ENCODE measurements around the gene SESN3. TPM values are rescaled to one million over a fixed set of nuclear protein-coding genes. Genes with fewer than 3 reads are reported as not detected.

Gene SESN3
- total RNA-seq, 1 experiment from 2014 or later, result 12.6 TPM

DNA sequence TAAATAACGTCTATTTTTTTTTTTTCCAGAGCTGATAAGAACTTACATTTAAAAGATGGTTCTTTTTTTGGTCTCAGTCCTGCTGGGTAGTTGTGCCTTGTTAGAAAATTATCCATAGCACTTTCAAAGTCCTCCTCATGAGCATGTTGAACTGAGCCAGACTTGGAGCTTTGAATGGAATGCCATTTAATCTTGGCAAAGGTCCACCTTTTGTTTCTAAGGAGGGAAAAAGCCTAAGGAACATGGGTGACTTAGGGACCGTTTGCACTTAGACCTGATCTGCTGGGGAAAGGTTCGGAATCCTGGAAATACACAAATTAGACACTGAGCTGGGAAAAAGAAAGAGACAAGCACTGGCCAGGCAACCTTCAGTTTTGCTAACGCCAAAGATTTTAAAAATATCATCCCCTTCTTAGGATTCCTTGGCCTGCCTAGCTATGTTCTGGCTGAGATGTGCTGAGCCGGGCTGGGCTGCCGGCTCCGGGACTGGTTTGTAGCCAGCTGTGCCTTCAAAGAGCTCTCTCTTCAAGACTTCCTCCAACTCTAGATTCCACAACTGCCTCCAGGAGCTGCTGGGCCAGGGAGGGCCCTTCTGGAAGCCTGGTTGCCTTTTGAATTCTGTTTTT lies 74.0 kb downstream of the SESN3 start:
- no peaks in the 10 kb centered on the region for H3K27me3 ChIP-seq (ENCODE audit: control insufficient read depth, insufficient read depth, low read length)
- DNase-seq, result no peak
- H3K4me3 ChIP-seq (ENCODE audit: insufficient read depth, low read depth, low read length), result no peak overlapping the region
- no peaks in the 10 kb centered on the region for H3K36me3 ChIP-seq (replicated peaks; ENCODE audit: control insufficient read depth, insufficient read depth, low read length)

DNA sequence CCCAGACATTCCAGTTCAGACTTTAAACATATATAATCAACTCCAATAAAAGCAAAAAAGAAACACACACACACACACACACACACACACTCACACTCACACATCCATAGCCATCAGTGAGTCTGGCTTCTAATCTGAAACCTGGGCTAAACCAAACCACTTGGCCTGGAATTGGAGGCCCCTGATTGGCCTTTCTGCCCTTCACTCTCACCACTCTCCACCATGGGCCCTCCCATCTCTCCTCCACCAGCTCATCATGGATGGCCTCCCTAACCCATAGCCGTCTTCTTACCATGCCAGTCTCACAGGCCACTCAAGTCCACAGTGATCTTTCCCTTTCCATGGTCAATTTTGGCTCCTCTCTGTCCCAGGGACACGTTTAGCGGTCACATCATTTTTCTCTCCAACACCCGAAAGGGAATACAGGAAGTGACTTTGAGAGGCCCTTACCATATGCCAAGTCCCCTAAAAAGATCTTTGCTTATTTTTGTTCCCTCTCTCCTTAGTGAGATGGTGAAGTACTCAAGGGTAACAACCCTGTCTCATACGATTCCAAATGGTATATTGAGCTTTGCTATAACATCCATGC lies 74.8 kb downstream of the SESN3 start:
- Histone ChIP-seq H3K4me3 (ENCODE audit: insufficient read depth, low read depth, low read length) (no peak overlapping the region), H3K36me3 (replicated peaks; ENCODE audit: control insufficient read depth, insufficient read depth, low read length) (no peaks in the 10 kb centered on the region), H3K27me3 (ENCODE audit: control insufficient read depth, insufficient read depth, low read length) (no peaks in the 10 kb centered on the region)
- peak; percentile 40 for DNase-seq

DNA sequence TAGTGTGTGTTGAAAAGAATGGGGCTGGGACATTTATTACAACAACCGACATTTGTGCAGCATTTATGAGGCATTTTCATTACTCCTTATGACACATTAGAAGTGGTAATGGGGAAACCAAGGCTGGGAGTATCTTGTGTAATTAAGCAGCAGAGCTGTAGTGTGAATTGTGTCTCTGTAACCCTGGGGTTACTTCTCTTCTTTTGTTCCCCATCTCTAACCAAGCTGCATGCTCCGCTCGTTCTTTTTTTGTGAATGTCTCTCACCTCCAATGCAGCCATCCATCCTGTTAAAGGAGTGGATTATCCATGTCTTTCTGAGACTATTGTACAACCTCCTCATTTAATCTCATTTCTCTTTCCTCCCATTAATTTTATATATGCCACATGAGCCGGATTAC lies 75.6 kb downstream of the SESN3 start:
- no peak overlapping the region for H3K4me3 ChIP-seq (ENCODE audit: insufficient read depth, low read depth, low read length)
- DNase-seq, result no peak
- peaks cover 6% of the 10 kb centered on the region for H3K27me3 ChIP-seq (ENCODE audit: control insufficient read depth, insufficient read depth, low read length)
- H3K36me3 ChIP-seq (replicated peaks; ENCODE audit: control insufficient read depth, insufficient read depth, low read length), result no peaks in the 10 kb centered on the region

DNA sequence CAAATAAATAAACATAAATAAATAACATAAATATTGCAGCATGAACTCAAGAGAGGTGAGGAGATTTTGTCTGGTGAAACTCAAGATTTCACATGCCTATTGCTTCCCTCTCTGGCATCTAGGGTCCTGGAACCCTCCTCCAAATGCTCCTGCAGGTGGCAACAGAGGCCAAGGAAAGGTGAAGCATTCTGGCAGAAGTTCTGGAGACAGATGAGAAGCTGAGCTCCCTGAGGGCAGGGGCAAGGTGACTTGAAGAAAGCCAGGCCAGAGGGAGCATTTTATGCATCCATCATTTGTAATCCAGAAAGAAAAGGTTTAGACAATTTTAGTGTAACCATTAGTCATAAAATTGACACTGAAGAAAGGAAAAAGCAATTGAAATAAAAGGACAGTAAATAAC lies 76.5 kb downstream of the SESN3 start:
- DNase-seq, result peak; percentile 74
- Histone ChIP-seq H3K27me3 (ENCODE audit: control insufficient read depth, insufficient read depth, low read length) (peaks cover 15% of the 10 kb centered on the region), H3K4me3 (ENCODE audit: insufficient read depth, low read depth, low read length) (no peak overlapping the region), H3K36me3 (replicated peaks; ENCODE audit: control insufficient read depth, insufficient read depth, low read length) (no peaks in the 10 kb centered on the region)

DNA sequence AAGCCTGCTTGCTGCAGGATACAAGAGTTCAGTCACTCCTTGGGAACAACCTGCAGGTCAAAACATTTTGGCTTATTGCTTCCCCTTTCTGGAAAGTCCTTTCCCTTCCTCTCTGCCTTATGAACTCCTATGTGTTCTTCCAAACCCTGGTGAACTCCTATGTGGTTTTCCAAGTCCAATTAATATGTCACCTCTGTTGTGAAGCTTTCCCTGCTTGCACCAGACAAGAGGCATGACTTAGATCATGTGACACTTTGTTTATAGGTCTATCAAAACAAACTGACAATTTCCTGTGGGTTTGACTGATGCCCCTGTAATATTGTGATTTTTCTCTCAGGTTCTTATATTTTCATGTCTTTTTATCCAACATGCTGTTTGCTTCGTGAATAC lies 77.2 kb downstream of the SESN3 start:
- peaks cover 21% of the 10 kb centered on the region for H3K27me3 ChIP-seq (ENCODE audit: control insufficient read depth, insufficient read depth, low read length)
- H3K4me3 ChIP-seq (ENCODE audit: insufficient read depth, low read depth, low read length), result no peak overlapping the region
- no peaks in the 10 kb centered on the region for H3K36me3 ChIP-seq (replicated peaks; ENCODE audit: control insufficient read depth, insufficient read depth, low read length)
- DNase-seq, result no peak

DNA sequence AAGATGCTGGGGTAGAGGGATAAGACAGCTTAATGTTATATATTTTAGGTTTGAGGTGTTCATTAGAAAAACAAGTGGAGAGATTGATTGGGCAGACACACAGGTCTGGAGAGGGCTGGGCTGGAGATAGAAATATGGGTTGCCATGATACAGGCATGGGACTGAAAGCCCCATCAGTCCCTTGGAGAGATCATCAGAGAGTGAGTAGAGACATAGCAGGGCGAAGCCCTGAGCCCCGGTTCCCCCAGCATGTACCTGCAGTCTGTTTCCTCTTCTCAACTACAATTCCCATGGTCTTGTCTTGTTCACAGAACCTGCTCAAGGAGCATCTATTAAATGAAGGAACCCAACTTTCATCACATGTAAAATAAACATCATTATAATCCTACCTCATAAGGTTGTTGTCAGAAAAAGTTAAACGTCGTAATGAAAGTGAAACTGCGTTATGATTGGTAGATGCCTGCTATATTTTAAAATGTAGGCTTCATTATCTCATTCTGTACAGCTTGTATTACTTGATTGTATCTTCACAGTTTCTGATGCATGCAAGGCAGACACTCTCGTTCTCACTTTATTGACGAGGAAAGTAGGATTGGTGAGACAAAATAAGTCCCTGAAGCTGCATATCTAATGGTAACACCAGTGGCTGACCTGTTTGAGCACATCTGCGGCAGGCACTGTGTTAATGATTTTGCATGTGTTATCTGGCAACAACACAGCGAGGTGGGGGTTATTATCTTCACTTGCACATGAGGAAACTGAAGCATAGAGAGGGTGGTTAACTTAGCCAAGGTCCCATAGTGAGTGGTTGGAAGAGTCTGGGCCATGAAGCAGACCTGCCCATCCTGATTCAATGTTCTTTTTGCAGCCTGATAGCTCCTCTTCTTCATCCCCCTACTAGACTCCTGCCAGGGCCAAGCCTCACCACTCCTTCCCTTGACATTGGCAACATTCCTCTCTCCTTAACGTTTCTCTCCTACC lies 77.8 kb downstream of the SESN3 start:
- DNase-seq, result no peak
- Histone ChIP-seq H3K27me3 (ENCODE audit: control insufficient read depth, insufficient read depth, low read length) (peaks cover 27% of the 10 kb centered on the region), H3K36me3 (replicated peaks; ENCODE audit: control insufficient read depth, insufficient read depth, low read length) (no peaks in the 10 kb centered on the region), H3K4me3 (ENCODE audit: insufficient read depth, low read depth, low read length) (no peak overlapping the region)

DNA sequence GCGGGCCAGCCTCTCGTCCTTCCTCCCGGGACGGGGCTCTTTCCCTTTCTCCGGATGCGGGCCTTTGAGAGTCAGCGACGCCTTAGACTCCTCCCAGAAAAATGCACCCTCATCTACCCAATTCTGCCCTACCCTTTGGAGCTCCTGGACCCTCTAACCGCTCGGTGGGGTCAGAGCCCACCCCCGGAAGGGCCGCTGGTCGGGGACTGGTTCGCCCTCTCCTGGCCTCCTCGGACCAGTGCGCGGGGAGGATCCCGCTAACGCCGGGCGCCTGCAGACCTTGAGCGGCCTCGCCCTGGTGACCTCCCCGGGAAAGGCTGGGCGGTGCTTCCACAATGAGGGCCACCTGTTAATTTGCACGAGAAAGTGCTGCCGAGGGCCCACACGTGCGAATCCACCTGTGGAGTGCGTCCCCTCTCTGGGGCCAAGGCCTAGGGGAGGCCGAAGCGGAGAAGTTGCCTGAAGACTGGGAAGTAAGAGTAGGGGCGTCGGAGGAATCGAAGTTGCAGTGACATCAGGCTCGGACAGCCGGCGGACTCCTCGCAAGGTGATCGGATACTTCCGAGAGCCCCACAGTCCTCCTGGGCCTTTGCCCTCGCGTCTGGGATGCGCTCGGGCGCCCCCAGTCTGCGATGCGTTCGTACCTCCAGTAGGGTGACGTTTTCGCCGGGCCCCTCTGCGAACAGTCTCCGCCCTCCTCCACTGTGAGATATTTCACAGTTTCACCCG lies 79.9 kb downstream of the SESN3 start:
- Histone ChIP-seq H3K4me3 (ENCODE audit: insufficient read depth, low read depth, low read length) (peak overlapping the region; percentile 63), H3K36me3 (replicated peaks; ENCODE audit: control insufficient read depth, insufficient read depth, low read length) (no peaks in the 10 kb centered on the region), H3K27me3 (ENCODE audit: control insufficient read depth, insufficient read depth, low read length) (peaks cover 35% of the 10 kb centered on the region)
- peak; percentile 93 for DNase-seq

DNA sequence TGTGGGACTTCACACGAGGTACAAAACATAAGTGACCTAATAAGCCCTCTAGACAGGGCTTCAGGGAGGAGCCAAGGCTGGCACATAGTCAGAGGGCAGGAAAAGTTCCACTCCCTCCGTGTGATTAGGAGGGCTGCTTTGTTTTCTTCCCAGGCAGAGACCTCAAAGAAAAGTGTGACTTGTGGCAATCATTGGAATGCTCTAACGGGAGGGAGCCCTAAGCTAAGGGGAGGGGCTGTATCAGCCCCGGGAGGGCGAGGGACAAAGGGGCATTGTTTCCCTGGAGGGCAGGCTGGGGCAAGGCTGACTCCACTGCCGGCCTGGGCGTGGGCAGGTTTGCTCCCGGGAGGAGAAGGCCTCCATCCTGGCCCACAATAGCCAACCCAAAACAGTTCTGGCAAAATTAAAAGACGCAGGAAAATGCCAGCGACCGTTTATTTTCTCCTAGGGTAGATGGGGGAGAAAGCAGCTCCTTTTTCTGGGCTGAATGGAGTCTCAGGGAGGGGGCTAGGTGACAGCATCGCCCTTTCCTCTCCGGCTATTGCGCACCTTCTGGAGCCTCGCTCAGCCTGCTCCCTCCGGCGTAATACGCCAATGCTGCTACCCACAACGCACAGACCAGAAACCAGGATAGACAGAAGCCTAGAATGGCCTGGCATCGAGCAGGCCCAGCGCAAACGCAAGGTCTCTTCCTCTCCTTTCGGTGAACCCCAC lies 81.2 kb downstream of the SESN3 start:
- Histone ChIP-seq H3K4me3 (ENCODE audit: insufficient read depth, low read depth, low read length) (peak overlapping the region; percentile 63), H3K36me3 (replicated peaks; ENCODE audit: control insufficient read depth, insufficient read depth, low read length) (no peaks in the 10 kb centered on the region), H3K27me3 (ENCODE audit: control insufficient read depth, insufficient read depth, low read length) (peaks cover 37% of the 10 kb centered on the region)
- peak; percentile 81 for DNase-seq

DNA sequence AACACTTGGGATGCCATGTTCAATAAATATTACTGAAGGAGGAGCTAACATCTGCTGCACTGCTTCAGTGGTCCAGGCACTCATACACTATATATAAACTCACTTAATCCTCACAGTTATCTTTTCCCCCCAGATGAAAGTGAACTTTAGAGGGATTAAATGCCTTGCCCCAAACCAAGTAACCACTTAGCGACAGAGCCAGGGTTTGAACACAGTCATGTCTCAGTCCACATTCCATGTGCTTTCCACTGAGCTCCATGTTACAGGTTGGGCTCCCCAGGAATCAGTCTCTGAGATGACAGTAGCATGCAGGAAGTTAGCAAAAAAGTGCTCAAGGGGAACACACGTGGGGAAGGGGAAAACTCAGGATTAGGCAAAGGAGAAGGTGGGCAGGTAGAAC lies 82.1 kb downstream of the SESN3 start:
- peaks cover 37% of the 10 kb centered on the region for H3K27me3 ChIP-seq (ENCODE audit: control insufficient read depth, insufficient read depth, low read length)

DNA sequence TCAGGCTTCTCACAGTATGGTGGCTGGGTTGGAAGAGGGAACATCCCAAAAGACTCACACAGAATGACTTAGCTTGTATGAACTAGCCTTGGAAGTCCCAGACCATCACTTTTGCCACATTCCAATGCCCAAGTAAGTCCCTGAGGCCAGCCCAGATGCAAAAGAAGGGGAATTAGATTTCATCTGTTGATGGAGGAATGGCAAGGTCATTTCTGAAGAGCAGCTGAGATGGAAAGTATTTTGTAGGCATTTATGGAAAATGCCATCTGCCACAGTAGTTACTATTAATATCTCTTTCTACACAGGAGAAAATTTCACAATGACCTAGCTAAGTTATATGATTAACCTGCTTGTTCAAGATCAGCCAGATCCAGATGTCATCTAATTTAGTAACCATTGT lies 82.6 kb downstream of the SESN3 start:
- no peak for DNase-seq
- Histone ChIP-seq H3K27me3 (ENCODE audit: control insufficient read depth, insufficient read depth, low read length) (peaks cover 37% of the 10 kb centered on the region), H3K36me3 (replicated peaks; ENCODE audit: control insufficient read depth, insufficient read depth, low read length) (no peaks in the 10 kb centered on the region), H3K4me3 (ENCODE audit: insufficient read depth, low read depth, low read length) (no peak overlapping the region)

More for the DNA sequence above, 82.1 kb downstream of the SESN3 start:
- DNase-seq, result no peak
- Histone ChIP-seq H3K4me3 (ENCODE audit: insufficient read depth, low read depth, low read length) (no peak overlapping the region), H3K36me3 (replicated peaks; ENCODE audit: control insufficient read depth, insufficient read depth, low read length) (no peaks in the 10 kb centered on the region)

DNA sequence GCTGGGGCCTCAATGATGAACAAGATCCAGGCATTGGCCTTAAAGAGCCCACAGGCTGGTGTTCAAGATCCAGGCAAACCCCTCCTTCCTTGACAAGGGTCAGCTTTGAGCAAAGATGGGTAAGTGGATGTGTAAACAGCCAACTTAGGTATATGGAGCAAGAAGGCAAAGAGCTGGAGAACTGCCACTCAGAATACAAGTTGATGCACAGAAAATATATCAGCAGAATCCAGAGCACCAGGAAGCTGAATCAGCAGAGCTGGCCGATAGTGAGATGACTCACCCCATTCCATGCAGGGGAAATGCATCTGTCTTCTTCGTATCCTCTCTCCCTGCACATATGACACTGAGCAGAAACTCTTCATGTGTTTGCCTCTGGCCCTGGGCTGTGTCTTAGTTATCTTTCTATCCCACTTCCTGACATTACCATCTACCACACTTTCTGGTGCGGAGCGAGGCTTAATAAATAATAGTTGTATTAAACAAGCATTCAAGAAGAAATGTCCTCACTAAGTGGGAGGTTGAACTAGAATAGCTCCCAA lies 83.6 kb downstream of the SESN3 start:
- DNase-seq, result no peak
- H3K36me3 ChIP-seq (replicated peaks; ENCODE audit: control insufficient read depth, insufficient read depth, low read length), result no peaks in the 10 kb centered on the region
- H3K4me3 ChIP-seq (ENCODE audit: insufficient read depth, low read depth, low read length), result no peak overlapping the region
- H3K27me3 ChIP-seq (ENCODE audit: control insufficient read depth, insufficient read depth, low read length), result peaks cover 37% of the 10 kb centered on the region

DNA sequence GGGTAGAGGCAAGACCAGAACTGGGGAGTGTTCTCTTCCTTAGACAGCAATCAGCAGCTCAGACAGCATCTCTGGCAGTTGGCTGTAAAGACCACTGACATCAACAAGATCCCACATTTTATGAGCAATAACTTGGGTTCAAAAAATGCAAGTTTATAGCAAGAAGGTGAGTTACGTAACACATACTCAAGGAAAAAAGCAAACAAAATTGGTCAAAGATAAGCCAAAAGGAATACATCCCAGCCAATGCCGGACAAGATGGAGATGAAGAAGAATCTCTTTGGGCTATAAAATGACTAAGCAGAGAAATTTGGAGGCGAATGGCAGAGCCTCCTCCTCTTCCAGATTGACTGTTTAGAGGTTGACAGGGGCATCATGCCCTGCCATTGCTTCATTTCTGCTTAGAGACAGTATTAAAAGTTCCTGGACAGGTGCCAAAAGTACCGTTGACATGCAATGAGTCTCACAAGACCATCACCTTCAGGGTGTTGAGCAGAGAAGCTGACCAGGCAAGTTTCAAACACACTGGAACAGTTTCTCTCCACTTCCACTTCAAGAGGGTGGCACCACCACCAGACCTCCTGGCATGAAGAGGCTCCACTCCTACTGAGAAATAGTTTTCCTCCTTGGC lies 85.5 kb downstream of the SESN3 start:
- Histone ChIP-seq H3K36me3 (replicated peaks; ENCODE audit: control insufficient read depth, insufficient read depth, low read length) (no peaks in the 10 kb centered on the region), H3K27me3 (ENCODE audit: control insufficient read depth, insufficient read depth, low read length) (peaks cover 34% of the 10 kb centered on the region), H3K4me3 (ENCODE audit: insufficient read depth, low read depth, low read length) (no peak overlapping the region)
- no peak for DNase-seq
